ENCODE results near the gene CACNA1F.
A peak's percentile ranks its signal among the peaks of the same experiment; 100 is the strongest.

Gene CACNA1F

GRCh38 chrX:49190821-49191573, 42.1 kb downstream of the CACNA1F start:
- TF ChIP-seq ZNF274 (IDR thresholded peaks at IDR 0.05; ENCODE audit: low read depth, low read length), result no peak
- H3K4me3 ChIP-seq (ENCODE audit: low read length), result peak overlapping the region; percentile 61

- H3K4me3 ChIP-seq (ENCODE audit: low read length), result peak overlapping the region; percentile 56; the same call in 1 of the 2 replicates
- no peak for TF ChIP-seq ZNF274 (IDR thresholded peaks at IDR 0.05; ENCODE audit: low read depth, low read length)
Observed at GRCh38 chrX:49189606-49190005, 43.5 kb downstream of the CACNA1F start.

DNA sequence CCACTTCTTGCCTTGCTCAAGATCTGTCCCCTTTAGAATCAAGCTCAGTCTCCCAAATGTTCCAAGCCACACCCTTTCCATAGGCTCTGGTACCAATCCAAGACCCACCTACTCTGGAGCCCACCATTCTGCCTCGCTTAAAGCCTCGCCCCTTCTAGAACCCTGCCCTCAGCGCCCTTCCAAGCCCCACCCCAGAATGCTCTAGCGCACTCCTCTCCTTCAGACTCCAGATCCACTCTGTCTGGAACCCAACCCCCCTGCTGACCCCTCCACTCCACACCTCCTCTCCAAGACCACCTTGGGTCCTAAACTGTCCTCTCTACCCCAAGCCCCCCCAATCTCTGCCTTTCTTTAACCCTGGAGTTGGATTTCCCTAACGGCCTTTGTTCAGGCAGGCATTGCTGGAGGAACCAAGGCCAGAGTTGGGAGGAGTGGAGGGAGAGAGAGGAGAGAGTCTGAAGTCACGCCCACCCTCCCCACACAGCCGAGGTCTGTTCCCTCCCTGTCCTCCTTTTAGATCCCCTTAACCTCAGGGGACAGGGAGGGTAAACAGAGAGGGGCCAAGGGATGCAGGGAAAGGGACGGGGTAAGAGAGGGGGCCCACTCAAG, 44.6 kb downstream of the CACNA1F start:
- TF ChIP-seq ZNF274 (IDR thresholded peaks at IDR 0.05; ENCODE audit: low read depth, low read length), result no peak
- no peak overlapping the region for H3K4me3 ChIP-seq (ENCODE audit: low read length)

DNA sequence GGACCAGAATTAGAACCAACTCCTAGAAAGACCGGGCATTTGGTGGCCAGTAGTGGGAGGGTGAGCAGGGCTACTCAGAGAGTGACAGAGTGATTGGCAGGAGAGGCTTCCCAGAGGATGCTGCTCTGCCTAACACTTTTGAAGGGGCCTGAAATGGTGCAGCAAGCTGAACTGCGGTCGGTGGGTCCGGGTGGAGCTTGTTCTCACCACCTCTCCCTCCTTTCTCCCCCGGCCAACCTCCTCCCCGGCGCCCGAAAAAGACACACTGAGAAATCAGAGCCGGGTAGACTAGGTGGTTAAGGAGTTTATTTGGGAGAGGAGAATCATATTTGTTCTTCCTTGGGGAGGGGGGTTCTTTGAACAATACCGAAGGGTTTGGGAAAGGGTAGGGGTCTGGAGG, 45.6 kb downstream of the CACNA1F start:
- no peak for TF ChIP-seq ZNF274 (IDR thresholded peaks at IDR 0.05; ENCODE audit: low read depth, low read length)
- H3K4me3 ChIP-seq (ENCODE audit: low read length), result no peak overlapping the region

DNA sequence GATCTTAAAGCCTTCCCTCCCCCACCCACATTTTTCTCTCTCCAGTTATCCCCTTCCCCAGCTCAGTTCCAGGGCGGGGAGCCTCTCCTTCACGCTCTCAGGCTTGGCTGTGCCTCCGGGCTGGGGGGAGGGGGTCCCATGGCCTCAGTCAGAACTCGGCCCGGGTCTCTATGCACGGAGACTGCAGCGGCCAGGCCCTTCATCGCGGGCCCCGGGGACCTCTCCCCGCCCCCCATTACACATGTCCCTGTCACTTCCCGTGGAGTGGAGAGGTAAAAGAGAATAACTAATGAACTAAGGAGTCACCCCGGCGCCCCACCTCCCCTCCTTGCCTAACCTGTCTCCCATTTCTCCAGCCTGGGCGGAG, 46.1 kb downstream of the CACNA1F start:
- no peak for TF ChIP-seq ZNF274 (IDR thresholded peaks at IDR 0.05; ENCODE audit: low read depth, low read length)
- H3K4me3 ChIP-seq (ENCODE audit: low read length), result no peak overlapping the region

- H3K4me3 ChIP-seq (ENCODE audit: low read length), result peak within 1 kb of the TSS; percentile 72
- no peak for TF ChIP-seq ZNF274 (IDR thresholded peaks at IDR 0.05; ENCODE audit: low read depth, low read length)
Observed at GRCh38 chrX:49186125-49187027, 46.8 kb downstream of the CACNA1F start, which contains the start of gene PRICKLE3. Gene PRICKLE3 (minus strand): TSS chrX:49186373. CDS start chrX:49186297, 76 bp downstream.

DNA sequence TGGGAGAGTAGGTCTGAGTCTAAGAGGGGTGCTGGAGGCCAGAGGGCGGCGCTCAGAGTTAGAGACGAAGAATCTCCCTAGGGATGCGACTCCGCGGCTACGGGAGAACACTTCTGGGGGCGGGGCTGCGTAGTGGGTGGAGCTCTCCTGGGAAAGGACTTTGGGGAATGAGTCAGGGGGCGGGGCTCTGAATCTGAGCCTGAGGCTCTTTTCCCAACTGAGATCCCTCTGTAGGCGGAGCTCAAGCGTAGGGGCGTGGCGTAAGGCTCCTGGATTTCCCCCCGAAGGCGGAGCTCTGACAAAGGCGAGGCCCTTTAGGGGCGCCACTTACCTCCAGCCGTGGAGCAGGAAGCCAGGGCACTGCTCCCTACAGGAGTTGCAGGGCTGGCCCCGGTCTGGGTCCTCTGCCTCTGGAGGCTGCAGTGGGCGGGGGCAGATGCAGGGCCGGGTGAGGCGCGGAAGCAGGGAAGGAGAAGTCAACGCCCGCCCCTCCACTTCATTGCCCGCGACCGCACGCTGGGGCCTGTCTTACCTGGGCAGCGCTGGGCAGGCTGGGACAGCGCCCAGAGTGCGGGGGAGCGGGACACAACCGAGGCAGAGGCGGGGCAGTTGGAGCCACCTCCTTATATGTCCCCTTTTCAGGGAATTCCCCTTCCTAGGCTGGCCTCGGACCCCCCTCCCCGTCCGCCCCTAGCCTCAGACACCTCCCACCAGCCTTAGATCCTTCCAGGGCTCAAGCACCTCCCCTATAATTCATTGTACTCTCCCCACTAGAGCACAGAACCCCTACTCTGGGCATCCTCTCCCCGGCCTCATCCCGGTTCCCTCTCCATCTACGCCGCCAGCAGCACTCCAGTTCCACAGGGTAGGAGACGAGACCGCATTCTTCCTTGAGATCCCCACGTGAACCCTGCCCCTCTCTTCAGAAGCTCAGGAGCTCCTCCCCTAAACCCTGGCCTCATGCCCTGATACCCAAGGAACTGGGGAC, 48.6 kb downstream of the CACNA1F start:
- TF ChIP-seq ZNF274 (IDR thresholded peaks at IDR 0.05; ENCODE audit: low read depth, low read length), result no peak
- H3K4me3 ChIP-seq (ENCODE audit: low read length), result peak overlapping the region; percentile 72; the same call in 1 of the 2 replicates

GRCh38 chrX:49183701-49184281, 49.3 kb downstream of the CACNA1F start:
- no peak for TF ChIP-seq ZNF274 (IDR thresholded peaks at IDR 0.05; ENCODE audit: low read depth, low read length)
- H3K4me3 ChIP-seq (ENCODE audit: low read length), result no peak overlapping the region

GRCh38 chrX:49179358-49179757, 53.8 kb downstream of the CACNA1F start:
- H3K4me3 ChIP-seq (ENCODE audit: low read length), result no peak overlapping the region
- no peak for TF ChIP-seq ZNF274 (IDR thresholded peaks at IDR 0.05; ENCODE audit: low read depth, low read length)

GRCh38 chrX:49178537-49178936, 54.6 kb downstream of the CACNA1F start:
- H3K4me3 ChIP-seq (ENCODE audit: low read length), result no peak overlapping the region
- TF ChIP-seq ZNF274 (IDR thresholded peaks at IDR 0.05; ENCODE audit: low read depth, low read length), result no peak

DNA sequence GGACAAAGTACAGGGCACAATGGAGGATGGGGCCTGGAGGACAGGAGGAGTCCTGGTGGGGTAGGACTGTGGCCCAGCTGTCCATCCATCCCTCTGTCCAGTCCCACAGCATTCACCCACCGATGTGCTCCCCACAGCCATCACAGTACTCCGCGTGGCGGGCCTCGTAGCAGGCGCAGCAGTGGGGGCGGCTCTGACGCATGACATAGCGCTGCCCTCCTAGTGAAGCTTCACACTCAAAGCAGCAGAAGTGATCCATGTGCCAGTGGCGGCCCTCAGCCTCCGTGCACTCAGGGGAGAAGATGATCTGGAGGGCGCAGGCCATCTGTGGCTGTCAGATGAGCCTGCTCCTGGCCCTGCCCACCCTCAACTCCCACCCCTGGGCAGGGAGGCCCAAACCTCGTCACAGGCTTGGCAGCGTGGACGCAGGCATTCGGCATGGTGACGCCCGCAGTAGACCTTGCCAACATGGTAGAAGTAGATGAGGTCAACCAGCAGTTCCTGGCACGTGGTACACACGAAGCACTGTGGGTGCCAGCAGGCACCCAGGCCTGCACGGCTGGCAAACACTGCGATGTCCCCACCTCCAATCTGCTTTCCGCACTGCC, 55.2 kb downstream of the CACNA1F start:
- no peak overlapping the region for H3K4me3 ChIP-seq (ENCODE audit: low read length)
- TF ChIP-seq ZNF274 (IDR thresholded peaks at IDR 0.05; ENCODE audit: low read depth, low read length), result no peak

- H3K4me3 ChIP-seq (ENCODE audit: low read length), result no peak overlapping the region
Observed at GRCh38 chrX:49177338-49177833, 55.8 kb downstream of the CACNA1F start.

More at GRCh38 chrX:49177338-49177833, 55.8 kb downstream of the CACNA1F start:
- no peak for TF ChIP-seq ZNF274 (IDR thresholded peaks at IDR 0.05; ENCODE audit: low read depth, low read length)

All from GM08714 (cell line).